Iris pigment epithelial cell (primary cell): ENCODE data around the gene HELZ.
"Not testable (repeated sequence)": the region's sequence is repeated elsewhere in the genome, so short reads cannot be mapped to it uniquely, and the experiment has no call there.

ENCODE experiments used
- DNase-seq: peaks from one replicate; pipeline ENCODE4 v3.0.0-alpha.2; 2011; ENCODE audit warnings: low read depth

The HELZ gene

DNA sequence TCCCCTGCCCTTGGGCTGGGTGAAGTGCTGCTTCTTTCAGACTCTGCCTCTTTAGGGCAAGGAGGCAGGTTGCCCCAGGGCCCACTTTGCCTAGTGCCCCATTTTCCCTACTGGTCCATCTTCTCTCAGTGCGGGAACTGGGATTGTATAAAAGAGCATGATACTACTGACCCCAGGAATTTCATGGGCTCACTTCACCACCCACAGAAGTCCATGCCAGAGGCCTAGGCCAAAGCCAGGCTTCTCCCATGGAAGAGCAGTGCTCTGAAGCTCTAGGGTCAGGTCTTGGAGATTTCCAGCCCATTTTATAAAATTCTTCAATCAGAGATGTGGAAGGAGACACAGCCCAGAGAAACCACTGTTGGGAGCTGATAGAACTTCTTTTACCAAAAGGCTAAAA lies 194.9 kb downstream of the HELZ start:
- no peak for DNase-seq

DNA sequence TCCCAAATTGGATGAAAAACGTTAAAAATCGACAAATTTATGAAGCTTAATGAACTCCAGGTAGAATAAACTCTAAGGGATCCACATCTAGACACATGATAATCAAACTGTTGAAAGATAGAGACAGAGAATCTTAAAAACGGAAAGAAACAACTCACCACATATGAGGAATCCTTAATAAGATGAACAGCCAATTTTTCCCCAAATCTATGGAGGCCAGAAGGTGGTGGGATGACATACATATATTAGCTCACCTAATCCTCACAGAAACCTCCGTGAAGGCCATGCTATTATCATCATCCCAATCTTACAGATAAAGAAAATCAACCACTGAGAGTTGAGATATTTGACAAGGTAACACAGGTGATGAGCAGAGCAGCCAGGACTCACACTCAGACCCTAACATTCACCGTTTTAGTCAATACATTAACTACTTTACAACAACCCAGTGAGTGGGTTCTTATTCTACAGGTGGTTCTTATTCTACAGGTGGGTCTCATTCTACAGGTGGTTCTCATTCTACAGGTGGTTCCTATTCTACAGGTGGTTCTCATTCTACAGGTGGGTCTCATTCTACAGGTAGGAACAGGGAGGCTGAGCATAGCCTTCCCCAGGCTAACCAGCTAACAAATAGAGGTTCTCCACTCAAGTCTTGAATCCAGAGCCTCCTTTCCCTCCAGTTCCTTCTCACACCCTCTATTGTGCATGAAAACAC lies 195.8 kb downstream of the HELZ start:
- no peak for DNase-seq

DNA sequence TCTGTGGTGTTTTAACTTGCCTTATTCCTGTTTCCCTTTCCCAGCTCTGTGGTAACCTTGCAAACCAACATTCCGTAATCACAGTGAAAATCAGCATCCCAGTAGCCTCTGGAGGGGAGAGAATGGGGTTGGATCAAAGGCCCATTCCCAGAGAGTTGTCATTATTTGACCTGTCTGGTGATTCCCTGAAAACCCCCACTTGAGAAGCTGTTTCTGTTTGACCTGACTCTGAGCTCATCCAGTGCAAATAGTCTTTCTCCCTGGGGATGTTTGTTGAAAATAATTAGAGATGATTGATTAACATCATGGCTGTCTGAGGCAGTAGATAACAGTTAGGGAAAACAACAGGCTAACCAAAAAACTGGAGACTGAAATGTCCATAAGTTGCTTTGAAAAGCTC lies 197.6 kb downstream of the HELZ start:
- DNase-seq, result no peak

DNA sequence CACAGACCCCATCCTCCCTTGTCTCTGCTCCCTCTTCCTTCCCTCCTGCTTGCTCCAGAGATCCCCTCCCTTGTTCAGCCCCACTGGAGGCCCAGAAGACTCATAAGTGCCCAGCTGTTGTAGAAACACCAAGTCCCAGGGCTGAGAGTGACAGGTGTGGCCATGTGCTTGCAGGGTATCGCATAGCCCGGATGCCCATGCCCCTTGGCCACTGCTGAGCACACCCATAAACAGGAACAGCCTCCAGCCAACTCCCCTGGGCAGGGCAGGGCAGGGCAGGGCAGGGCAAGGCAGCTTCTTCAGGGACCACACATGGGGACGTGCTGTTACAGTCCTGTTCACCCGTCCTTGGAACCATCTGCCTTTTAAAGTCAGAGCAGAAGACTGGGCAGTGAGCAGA lies 198.6 kb downstream of the HELZ start:
- no peak for DNase-seq

DNA sequence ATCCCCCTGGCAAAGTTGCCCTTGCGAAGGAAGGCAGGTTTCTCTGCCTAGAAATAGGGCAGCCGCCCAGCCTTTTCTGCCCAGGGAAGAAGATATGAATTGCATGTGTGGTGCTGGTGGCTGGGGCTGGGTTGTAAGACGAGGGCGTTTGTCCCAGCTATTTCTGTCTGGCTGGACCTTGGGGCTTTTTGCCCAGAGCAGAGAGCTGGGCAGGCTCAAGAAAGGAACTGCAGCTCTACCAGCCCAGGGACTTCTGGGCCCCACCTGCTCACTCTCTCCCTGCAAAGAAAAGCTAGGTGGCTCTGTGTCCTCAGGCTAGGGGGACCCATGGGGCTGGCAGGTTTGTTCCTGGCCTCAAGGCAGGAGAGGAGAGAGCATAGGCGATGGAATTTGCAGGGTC lies 200.1 kb downstream of the HELZ start:
- DNase-seq, result no peak

DNA sequence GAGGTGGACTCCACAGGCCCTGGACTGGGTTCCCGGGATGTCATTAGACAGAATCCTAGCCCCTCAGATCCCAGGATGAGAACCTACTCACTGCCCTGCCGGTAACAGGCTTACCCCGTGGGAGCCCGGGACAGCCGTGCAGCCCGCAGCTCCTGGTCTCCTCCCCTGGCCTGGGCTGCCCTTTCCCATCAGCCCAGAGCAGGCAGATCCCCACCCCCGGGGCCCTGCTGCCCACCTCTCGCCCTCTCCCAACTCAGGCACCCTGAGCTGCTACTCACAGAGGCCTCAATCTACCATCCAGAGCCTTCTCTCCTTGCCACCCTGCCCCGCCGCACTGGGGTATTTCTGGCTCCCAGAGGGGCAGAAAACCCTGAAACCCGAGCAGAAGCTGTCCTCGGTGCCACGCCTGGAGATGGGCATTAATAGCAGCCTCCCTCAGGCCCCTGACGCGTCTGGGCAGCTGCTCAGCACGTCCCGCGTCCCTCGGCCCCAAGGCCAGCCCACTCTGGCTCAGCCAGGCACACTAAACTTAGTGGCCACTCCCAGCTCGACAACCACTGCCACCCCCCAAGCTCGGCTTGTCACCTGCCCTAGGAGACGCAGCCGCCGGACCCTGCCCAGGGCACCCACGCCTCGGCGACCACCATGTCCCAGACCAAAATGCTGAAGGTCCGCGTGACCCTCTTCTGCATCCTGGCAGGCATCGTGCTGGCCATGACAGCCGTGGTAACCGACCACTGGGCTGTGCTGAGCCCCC lies 200.8 kb downstream of the HELZ start, which contains the start of gene CACNG1:
Gene CACNG1 (plus strand): TSS at position 539 of the 757 bp plus-strand sequence. CDS start 107 bp downstream, at position 646.
- DNase-seq, result no peak

DNA sequence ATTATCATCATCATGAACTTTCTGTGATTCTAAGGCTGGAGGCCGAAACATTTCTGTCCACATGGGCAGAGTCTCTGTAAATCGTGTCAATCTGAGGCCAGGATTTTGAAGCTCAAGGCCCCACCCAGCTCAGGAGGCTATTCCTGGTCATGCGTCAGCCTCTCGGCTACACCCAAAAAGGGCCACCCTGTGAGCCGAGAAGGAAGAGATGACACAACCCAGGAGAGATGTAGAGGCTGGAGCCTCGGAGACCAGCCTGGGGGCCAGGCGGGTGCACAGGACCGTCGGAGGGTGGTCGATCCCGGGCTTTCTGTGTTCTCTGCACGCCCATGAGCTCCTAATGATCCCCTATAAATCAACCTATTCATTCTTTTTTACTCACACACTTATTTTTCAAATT lies 201.7 kb downstream of the HELZ start:
- no peak for DNase-seq

DNA sequence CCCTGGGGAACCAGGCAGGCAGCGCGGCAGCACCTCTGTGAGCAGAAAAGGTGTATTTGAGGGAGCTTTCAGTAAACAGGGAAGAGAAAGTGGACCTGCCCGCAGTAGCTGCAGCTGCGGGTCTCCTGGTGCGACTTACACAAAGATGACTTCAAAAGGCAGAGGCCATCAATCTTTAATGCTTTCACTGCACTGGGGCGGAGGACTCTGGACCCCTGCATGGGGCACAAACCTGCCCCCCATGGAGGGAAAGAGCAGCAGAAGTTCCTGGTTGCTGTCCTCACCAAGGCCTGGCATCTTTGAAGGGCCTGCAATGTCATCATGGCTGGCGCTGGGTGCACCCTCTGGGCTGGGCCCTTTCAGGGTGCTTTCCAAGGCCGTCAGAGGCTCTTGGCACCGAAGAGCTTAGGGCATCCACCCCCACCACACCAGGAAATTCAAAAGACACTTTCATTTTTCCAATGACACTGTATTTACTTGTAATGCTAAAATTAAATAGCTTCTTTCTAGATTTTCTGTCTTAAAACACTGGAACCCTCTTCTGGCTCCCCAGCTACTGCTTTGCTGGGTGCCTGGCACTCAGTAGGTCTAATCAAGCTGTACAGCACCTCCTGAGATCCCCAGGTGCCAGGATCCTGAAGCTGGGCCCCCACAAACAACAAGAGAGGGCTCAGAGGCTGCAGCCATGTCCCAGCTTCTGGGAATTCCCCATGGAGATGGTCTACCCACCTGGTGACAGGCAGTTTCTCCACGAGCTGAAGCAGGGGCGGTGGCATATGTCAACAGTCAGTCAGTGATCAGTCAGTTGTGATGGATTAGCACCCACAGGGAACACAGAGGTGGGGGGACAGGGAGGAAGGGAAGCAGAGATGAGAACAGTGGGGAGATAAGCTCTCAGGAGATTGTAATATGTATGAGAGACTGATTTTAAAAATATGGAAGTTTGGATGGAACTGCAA lies 202.8 kb downstream of the HELZ start:
- DNase-seq, result no peak

DNA sequence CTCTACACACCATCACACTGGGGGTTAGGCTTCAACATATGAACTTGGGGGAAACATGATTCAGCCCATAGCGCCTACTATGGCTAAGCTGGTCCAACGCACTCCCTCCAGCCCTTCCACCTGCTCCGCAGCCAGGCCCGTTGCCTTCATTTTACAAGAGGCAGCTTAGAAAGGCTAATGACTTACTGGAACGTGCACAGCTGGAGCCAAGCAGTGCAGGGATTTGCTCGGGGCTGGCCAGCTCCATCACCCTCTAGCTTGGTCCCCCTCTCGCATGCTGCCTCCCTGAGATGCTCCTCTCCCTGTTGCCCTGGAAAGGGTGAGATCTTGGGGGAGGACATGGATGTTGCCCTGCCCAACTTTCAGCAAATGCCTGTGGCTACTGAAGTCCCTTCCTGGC lies 203.5 kb downstream of the HELZ start:
- no peak for DNase-seq

DNA sequence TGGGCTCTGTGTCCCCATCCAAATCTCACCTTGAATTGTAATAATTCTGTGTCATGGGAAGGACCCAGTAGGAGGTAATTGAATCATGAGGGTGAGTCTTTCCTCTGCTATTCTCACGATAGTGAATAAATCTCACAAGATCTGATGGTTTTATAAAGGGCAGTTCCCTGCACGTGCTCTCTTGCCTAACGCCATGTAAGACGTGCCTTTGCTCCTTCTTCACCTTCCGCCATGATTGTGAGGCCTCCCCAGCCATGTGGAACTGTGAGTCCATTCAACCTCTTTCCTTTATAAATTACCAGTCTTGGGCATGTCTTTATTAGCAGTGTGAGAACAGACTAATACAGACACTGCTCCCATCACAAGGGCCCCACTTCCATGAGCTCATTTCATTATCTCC lies 203.9 kb downstream of the HELZ start:
- not testable (repeated sequence) for DNase-seq

DNA sequence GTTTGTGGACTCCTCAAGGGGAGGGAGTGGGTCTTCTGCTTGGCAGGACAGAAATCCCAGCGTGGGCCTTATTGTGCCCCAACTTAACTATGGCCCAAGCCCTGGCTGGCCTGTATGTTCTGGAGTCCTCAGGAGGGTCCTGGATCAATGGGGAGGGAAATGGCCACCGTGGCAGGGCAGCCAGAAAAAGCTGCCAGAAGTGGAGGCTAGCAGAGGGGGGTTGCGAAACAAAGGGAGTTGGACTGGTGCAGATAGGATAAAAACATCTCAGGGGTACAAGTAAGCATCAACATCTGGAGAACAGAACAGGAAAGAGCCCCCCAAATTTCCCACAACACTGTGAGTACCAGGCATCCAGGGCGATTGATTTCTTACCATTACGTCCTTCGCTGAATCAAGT lies 204.3 kb downstream of the HELZ start:
- no peak for DNase-seq

DNA sequence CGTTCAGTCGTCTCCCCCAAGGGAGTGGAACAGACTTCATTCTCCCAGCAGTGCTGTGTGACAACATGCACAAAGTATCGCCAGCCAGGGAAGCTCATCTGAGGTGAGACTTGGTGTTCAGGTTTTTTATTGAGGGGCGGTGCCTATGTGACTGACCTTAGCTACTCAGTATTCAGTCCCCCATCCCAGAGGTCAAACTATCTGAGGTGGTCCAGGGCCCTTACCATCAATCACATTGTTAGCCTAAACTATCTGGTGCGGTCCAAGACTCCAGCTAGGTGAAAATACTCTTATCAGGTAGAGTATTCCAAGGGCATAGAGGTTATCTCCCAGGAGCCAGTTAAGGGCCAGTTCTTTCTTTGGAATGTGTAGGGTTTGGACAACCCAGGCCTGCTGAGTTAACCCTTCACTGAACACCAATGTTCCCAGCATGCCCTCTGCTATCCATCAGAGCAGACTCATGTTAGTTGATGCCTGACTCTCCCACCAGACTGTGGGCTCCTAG lies 206.1 kb downstream of the HELZ start:
- DNase-seq, result no peak

DNA sequence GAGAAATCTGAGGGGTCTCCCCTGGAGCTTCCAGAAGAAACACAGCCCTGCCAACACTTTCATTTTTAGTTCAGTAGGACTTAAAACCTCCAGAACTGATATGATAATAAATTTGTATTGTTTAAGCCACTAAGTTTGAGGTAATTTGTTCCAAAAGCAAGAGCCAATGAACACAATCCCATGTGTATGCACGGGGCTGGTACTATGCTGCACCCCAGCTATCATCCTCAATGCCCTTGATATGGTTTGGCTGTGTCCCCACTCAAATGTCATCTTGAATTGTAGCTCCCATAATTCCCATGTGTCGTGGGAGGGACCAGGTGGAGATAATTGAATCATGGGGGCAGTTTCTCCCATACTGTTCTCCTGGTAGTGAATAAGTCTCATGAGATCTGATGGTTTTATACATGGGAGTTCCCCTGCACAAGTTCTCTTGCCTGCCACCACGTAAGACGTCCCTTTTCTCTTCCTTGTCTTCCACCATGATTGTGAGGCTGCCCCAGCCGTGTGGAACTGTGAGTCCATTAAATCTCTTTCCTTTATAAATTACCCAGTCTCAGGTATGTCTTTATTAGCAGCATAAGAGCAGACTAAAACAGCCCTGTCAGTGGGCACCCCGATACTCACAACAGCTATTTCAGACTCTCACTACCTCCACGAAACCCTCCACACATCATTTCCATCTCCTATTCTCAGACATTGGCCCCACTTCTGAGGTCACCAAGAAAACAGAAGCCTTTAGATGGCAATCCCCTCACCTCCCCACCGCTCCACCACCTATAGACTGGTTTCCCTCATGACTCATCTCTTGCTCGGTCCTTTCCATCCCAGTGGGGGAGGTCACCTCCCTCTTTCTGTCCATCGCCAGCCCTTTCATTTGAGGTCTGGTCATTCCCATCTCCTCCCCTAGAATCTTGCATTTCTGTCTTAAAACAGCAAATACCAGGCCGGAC lies 209.6 kb downstream of the HELZ start:
- no peak for DNase-seq

DNA sequence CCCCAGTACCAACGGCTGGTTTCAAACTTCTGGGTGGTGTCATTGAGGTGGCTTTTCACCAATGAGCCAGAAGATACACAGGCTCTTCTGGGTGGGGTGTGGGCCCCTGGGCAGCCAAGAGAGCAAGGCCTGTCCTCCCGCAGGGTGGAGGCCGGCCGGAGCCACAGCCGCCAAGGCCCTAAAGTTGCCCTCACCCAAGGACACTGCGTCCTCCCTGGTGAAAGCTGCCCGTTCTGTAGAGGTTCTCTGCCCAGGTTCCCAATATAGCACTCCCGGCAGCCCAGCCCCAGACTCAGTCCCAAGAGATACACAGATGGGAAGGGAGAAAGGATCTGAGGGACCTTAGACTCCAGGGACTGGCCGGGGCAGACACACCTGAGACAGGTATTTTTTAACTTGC lies 211.4 kb downstream of the HELZ start:
- no peak for DNase-seq

DNA sequence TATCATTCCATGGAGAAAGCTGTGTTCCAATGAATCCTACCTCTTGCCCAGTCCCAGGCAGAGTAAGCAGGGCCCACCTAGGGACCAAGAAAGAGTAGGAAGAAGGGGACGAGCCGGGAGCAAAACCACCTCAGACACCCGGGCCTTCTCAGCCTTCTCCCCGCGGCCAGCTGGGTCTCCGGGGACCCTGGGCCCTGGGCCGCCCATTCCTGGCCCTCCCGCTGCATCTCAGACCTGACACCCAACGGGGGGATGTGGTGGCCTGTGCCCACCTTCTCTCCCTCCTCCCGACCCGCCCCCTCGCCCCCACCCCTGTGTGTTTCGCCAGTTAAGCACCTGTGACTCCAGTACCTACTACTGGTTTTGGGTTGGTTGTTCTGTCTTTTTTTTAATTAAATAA lies 212.0 kb downstream of the HELZ start:
- DNase-seq, result no peak

DNA sequence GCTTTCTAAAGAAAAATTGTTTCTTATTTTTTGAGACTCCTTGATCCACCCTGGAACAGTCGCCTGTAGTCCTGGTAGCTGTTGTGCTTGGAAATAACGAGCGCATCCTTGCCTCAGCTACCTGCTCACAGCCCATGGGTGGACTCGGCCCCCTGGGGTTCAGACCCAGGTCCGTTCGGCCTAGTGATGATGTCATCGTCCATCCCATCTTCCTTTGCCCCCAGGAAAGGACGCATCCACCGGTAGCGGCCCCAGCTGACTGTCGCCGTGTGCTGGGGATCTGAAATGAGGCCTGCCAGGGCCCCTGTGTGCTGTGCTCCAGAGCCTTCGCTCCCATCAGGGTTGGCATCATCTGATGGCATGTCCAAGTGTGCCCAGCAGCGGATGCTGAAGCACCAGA lies 212.6 kb downstream of the HELZ start:
- no peak for DNase-seq

DNA sequence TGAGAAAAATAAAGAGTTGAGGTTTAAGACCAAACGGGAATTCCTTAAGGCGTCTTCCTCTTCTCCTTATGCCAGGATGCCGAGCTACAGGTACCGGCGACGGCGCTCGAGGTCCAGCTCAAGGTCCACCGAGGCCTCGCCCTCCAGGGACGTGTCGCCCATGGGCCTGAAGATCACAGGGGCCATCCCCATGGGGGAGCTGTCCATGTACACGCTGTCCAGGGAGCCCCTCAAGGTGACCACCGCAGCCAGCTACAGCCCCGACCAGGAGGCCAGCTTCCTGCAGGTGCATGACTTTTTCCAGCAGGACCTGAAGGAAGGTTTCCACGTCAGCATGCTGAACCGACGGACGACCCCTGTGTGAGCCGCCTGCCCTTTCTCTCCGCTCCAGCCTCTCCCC lies 214.4 kb downstream of the HELZ start:
- DNase-seq, result no peak

DNA sequence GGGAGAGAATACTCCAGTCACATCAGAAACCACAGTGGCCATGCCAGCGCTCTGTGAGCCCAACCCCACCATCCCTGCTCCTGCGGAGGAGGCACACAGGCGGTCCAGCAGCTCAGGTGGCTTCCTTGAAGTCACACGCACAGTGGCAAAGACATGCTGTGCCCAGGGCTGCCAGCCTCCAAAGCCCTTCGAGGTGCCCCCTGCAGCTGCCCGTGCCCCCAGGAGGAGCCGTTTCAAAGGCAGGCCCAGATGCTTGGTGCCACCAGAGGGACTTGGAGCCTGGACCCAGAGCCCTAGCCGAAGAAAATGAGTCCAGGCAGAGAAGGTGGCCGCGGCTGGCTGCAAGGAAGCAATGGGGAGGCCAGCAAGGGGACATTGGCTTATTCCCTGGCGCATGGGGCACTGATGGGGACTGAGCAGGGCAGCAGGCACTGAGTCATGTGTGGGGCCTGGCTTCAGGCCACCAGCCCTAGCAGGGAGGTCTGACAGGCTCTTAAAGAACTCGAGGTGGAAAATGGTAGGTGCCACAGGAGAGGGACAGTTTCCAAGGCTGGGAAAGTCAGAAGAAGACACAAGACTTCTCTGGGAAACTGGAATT lies 217.9 kb downstream of the HELZ start:
- peak; percentile 21 for DNase-seq

DNA sequence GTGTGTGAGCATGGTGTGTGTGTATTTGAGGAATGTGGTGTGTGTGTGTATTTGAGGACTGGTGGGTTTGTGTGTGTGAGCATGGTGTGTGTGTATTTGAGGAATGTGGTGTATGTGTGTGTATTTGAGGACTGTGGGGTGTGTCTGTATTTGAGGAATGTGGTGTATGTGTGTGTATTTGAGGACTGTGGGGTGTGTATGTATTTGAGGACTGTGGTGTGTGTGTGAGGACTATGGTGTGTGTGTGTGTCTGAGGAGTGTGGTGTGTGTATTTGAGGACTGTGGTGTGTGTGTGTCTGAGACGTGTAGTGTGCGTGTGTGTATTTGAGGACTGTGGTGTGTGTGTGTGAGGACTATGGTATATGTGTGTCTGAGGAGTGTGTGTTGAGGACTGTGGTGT lies 218.7 kb downstream of the HELZ start:
- DNase-seq, result no peak

DNA sequence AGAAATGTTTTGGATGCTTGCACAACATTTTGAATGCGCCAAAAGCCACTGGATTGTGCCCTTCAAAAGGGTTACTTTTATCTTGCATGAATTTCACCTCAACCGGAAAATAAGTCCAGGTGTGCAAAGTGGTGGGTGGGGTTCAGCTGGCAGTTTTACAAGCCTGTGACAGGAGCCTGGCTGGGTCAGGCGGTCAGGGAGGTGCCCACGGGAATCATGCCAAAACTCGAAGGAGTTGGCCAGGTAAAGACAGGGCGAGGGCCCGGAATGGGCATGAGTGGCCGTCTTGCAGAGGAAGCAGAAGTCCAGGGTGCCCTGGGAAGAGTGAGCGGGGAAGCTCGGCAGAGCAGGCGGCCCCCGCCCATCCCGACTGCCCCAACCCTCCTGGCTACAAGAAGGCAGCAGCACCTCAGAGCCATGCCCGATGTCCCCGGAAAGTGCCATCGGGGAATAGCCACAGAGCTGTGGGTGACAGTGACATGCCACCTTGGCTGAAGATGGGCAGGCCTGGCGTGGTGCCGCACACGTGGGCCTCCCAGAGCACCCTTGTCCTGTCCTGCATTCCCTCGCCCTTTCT lies 219.7 kb downstream of the HELZ start:
- no peak for DNase-seq
